Skeletal muscle satellite cell (primary cell): ENCODE results near the gene ZSWIM6.
"Not testable (repeated sequence)": the region's sequence is repeated elsewhere in the genome, so short reads cannot be mapped to it uniquely, and the experiment has no call there.

Experiments
- H3K27me3 ChIP-seq: 2 replicates; pipeline ENCODE4 v1.7.0; 2013; ENCODE audit warnings: low read length; ENCODE audit not compliant: control insufficient read depth, insufficient read depth
- H3K36me3 ChIP-seq: 2 replicates; pipeline ENCODE4 v1.7.0; 2013; ENCODE audit warnings: mild to moderate bottlenecking, control low read depth, low read length; ENCODE audit not compliant: insufficient read depth
- H3K4me1 ChIP-seq: 2 replicates; pipeline ENCODE4 v1.7.0; 2013; ENCODE audit warnings: low read length; ENCODE audit not compliant: control insufficient read depth, insufficient read depth
- H3K4me2 ChIP-seq: 2 replicates; pipeline ENCODE4 v1.7.0; 2013; ENCODE audit warnings: mild to moderate bottlenecking, low read length
- H3K4me3 ChIP-seq: 2 replicates; pipeline ENCODE4 v1.7.0; 2013; ENCODE audit warnings: low read length
- H3K9ac ChIP-seq: 2 replicates; pipeline ENCODE4 v1.7.0; 2013; ENCODE audit warnings: mild to moderate bottlenecking, low read depth, low read length, moderate library complexity
- H3K9me3 ChIP-seq: replicated peaks from 2 replicates; pipeline ENCODE4 v1.7.0; 2013; ENCODE audit warnings: mild to moderate bottlenecking, control low read depth, low read length

Gene ZSWIM6

DNA sequence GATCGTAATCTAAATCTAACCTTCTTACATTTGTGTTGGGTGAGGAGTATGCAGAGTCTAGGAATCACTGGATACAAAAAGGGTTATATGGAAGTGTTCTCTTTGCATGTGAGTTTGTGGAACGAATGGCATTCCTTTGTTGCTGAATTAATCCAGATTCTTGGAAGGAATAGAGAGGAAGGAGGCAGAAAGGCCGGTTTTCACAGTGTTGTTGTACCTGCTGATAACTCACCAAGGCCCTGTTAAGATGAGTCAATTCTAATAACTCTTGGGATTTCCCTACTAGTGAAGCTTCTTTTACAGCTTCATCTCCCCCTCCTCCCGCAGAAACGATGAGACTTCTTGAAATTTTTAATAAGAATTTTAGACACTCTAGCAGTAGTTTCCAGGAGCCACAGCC lies 84.0 kb downstream of the ZSWIM6 start:
- Histone ChIP-seq H3K36me3 (no peaks in the 10 kb centered on the region), H3K4me2 (no peak overlapping the region), H3K4me1 (peaks cover 3% of the 10 kb centered on the region), H3K27me3 (no peaks in the 10 kb centered on the region), H3K4me3 (no peak overlapping the region), H3K9ac (no peak overlapping the region), H3K9me3 (no peaks in the 10 kb centered on the region)

DNA sequence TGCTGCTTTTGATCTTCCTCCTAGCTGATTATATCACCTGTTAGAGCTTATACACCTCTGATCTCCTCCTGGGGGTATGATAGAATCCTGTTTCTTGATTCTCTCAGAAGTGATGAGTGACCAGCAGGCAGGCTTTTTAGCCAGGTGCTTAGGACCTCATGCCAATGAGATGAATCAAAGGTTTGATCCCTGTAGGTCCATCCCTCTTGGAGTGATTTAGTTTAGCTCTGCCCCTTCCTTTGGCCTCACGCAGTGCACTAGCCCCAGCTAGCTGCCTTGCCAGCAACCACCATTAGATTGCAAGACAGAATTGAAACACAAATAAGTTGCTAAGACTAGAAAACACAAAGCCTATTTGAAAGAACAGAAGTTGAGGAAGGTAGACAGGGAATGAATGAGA lies 84.4 kb downstream of the ZSWIM6 start:
- peaks cover 3% of the 10 kb centered on the region for H3K4me1 ChIP-seq

DNA sequence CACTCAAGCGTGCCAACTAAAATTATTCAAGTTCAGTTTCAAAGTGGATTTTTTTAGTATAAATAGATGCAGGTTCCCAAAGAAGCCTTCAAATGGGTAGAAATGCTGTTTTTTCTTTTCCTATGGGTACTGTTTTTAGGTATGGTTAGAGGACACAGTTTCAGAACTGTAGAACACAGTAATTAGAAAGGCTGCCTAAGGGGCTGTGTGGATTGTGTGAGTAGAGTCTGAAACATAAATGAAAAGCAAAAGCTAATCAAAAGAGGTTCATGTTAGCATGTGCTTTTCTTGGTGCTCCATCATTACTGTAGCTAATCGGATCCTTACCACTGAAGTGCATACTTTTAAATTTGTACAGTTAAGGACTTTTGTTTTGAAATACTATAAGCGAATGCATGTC lies 85.3 kb downstream of the ZSWIM6 start:
- Histone ChIP-seq H3K4me1 (peaks cover 3% of the 10 kb centered on the region), H3K4me3 (no peak overlapping the region), H3K36me3 (no peaks in the 10 kb centered on the region), H3K4me2 (no peak overlapping the region), H3K9ac (no peak overlapping the region), H3K9me3 (no peaks in the 10 kb centered on the region), H3K27me3 (no peaks in the 10 kb centered on the region)

More for the DNA sequence above, 84.4 kb downstream of the ZSWIM6 start:
- Histone ChIP-seq H3K36me3 (no peaks in the 10 kb centered on the region), H3K27me3 (no peaks in the 10 kb centered on the region), H3K9ac (no peak overlapping the region), H3K4me3 (no peak overlapping the region), H3K9me3 (no peaks in the 10 kb centered on the region), H3K4me2 (no peak overlapping the region)

DNA sequence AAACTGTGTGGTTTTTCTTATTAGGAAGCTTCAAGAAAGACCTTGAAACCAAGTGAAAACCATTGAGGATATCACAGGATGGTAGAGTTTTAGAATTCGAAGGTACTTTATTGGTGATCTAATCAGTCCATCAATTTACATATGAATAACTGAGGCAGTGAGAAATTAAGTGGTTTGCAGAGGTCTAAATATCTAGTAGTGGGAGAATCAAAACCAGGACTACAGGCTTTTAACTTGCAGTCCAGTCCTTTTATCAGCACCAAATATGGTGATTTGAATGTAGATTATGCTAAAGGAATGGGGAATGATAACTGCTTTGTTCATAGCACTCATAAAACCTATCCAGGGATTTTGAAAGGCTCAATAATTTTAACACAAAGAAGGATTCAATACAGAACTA lies 85.8 kb downstream of the ZSWIM6 start:
- Histone ChIP-seq H3K4me2 (no peak overlapping the region), H3K9me3 (no peaks in the 10 kb centered on the region), H3K36me3 (no peaks in the 10 kb centered on the region), H3K4me1 (peaks cover 3% of the 10 kb centered on the region), H3K27me3 (no peaks in the 10 kb centered on the region), H3K4me3 (no peak overlapping the region), H3K9ac (no peak overlapping the region)

DNA sequence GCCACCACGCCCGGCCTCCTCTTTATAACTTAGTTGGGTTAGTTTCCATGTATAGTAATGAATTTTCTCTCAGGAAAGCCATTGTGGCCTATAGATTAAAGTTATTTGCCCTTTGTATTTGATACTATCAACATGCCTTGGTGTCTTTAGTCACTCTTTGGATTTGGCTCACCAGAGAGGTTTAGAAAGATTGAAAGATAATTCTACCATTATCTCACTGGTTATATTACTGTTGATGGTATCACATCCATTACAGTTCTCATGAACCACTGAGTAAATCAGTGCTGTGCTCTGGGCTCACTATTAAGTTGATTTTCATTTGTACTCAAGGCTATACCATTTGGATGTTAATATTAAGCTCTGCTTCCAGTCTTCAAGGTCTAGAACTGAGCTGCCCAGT lies 87.0 kb downstream of the ZSWIM6 start:
- H3K36me3 ChIP-seq = no peaks in the 10 kb centered on the region
- H3K9ac ChIP-seq = no peak overlapping the region
- H3K4me1 ChIP-seq = peaks cover 11% of the 10 kb centered on the region
- H3K27me3 ChIP-seq = no peaks in the 10 kb centered on the region
- no peak overlapping the region for H3K4me3 ChIP-seq
- H3K9me3 ChIP-seq = no peaks in the 10 kb centered on the region
- no peak overlapping the region for H3K4me2 ChIP-seq

DNA sequence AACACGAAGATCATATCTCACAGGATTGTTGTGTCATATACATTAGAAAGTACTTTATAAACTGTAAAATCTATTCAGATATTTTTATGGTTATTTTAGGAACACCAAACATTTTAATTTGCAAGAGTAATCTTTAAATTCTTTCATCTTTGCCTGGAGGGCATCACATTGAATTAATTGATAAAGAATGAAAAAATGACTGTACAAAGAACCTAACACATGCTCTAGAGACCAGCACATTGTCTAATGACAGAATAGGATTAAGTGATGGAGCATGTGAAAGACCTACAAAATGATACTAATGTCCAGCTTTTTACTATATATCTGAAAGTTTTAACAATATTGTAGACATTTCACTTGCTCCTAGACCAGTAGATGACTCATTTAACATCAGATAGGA lies 88.0 kb downstream of the ZSWIM6 start:
- H3K36me3 ChIP-seq = no peaks in the 10 kb centered on the region
- H3K9me3 ChIP-seq = no peaks in the 10 kb centered on the region
- H3K4me1 ChIP-seq = peaks cover 11% of the 10 kb centered on the region
- H3K4me3 ChIP-seq = no peak overlapping the region
- no peaks in the 10 kb centered on the region for H3K27me3 ChIP-seq
- no peak overlapping the region for H3K9ac ChIP-seq
- H3K4me2 ChIP-seq = no peak overlapping the region

DNA sequence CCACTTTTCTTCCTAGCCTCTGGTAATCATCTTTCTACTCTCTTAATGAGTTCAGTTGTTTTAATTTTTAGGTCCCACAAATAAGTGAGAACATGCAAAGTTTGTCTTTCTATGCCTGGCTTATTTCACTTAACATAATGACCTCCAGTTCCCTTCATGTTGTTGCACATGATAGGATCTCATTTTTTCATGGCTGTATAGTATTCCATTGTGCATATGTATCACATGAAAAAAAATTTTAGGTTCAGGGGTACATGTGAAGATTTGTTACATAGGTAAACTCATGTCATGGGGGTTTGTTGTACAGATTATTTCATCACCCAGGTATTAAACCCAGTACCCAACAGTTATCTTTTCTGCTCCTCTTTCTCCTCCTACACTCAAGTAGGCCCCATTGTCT lies 89.2 kb downstream of the ZSWIM6 start:
- not testable (repeated sequence) for H3K9ac ChIP-seq, H3K4me2 ChIP-seq, H3K27me3 ChIP-seq, H3K4me3 ChIP-seq, H3K9me3 ChIP-seq, H3K36me3 ChIP-seq, H3K4me1 ChIP-seq

DNA sequence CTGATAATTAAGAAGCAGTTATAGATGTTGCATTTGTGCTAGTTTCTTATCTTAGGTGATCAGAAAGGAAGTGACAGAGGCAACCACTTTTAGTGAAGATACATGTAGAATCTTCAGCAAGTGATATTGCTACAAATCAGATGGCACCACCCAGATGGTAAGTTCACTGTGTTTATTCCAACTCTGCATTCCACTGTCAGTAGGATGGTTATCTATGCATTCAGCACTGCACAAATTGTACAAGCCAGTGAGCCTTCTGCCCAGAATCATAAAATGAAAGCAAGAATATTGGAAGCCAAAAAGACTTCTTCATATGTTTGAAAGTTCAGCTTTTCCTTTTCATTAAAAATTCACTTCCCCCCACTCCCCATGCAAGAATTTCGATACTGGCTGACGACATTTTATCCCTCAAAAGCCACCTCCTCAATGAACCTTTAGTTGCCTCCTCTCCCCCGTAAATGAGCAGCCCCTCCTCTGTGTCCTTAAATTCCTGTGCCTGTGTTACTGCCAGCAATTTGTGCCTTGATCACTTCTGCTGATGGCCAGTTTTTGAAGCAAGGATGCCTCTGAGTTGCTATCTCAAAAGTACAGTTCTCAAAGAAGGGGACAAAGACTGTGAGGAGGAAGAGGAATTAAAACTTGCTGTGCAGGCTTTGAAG lies 91.6 kb downstream of the ZSWIM6 start:
- peak overlapping the region; percentile 62 for H3K4me2 ChIP-seq
- peaks cover 9% of the 10 kb centered on the region for H3K4me1 ChIP-seq
- H3K4me3 ChIP-seq = peak overlapping the region; percentile 15
- H3K9ac ChIP-seq = no peak overlapping the region
- no peaks in the 10 kb centered on the region for H3K9me3 ChIP-seq
- H3K27me3 ChIP-seq = no peaks in the 10 kb centered on the region
- no peaks in the 10 kb centered on the region for H3K36me3 ChIP-seq

DNA sequence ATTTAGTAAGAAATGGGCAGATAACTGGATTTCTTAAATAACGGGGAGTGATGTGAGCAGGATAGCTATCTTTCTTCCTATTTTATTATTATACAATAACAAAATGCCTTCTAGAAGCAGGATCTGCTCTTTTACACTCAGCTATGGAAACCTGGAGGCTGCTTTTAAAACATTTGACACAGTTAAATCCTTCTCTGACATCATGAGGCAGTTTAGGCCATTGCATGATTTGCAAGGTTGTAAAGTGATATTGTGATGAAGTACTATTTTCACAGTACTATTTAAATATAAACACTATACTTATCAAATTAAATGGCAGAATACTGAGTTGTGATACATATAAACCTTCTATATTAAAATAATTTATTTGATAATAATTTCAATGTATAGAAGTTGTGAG lies 93.9 kb downstream of the ZSWIM6 start:
- Histone ChIP-seq H3K4me2 (no peak overlapping the region), H3K4me3 (no peak overlapping the region), H3K27me3 (no peaks in the 10 kb centered on the region), H3K4me1 (peaks cover 9% of the 10 kb centered on the region), H3K9ac (no peak overlapping the region), H3K36me3 (no peaks in the 10 kb centered on the region), H3K9me3 (no peaks in the 10 kb centered on the region)

DNA sequence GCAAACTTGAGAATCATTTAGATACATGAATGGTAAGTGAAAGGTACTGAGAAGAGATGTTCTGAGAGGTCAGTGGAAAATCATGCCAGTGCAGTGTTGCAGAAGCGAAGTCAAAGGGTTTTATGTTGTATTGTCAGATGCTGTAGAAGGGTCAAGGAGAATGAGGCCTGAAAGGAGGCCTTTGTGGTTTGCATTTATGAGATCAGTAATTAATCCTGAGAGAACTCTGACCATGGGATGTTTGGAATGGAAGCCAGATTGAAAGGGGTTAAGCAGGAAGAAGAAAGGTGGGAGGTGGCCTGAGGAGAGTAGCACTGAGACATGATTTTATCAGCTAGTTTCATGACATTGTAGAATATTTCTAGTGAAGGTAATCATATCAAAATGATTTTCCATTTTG lies 97.8 kb downstream of the ZSWIM6 start:
- Histone ChIP-seq H3K36me3 (no peaks in the 10 kb centered on the region), H3K9ac (no peak overlapping the region), H3K4me1 (no peaks in the 10 kb centered on the region), H3K27me3 (no peaks in the 10 kb centered on the region), H3K4me3 (no peak overlapping the region), H3K9me3 (no peaks in the 10 kb centered on the region), H3K4me2 (no peak overlapping the region)

DNA sequence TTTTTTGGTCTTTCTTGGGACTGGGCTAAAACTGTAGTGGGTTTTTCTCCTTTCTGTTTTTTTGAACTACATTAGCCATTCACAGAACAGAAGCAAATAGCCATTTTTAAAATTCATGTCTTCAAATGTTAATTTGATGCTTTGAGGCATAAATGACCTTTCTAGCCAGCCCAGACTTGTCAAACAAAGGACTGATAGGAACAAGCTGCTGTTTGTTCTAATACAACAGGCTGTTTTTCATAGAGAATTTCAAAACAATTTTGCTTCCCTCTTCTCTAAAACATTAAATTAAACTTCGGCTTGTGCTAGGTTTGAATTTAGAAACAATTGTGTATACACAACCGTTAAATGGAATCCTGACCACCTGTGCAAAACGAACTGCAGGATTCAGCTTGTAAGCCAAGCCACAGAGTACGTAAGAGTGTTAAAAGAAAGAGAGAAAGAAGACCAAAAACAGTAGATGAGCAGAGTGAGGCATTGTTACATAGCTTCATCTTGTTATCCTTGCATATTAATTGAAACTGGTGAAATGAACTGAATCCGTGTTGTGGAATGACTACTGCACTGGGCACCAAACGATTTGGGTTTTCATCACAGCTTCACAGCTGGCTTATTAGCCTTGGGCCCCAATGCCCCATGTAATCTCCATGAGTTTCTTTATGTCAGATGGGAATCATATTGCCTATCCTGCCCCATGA lies 100.0 kb downstream of the ZSWIM6 start:
- Histone ChIP-seq H3K36me3 (no peaks in the 10 kb centered on the region), H3K9me3 (no peaks in the 10 kb centered on the region), H3K4me3 (no peak overlapping the region), H3K4me1 (no peaks in the 10 kb centered on the region), H3K27me3 (no peaks in the 10 kb centered on the region), H3K9ac (no peak overlapping the region), H3K4me2 (no peak overlapping the region)

DNA sequence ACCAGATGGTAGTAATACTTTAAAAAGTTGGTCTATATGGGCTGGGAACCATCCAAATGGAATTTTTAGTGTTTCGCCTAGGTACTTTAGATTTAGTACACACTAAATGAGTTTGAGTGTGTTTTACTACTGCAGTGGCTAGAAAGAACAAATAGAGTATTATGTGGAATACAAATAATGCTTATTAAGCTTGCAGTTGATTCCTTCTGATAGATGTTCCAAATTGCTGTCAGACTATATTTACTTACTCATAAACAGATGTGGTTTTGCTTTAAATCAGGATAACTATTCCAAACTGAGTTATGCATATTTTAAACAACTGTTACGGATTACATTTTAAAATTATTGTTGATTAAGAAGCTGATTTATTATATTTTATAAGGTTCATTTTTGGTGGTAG lies 103.3 kb downstream of the ZSWIM6 start:
- Histone ChIP-seq H3K27me3 (no peaks in the 10 kb centered on the region), H3K4me3 (no peak overlapping the region), H3K9me3 (no peaks in the 10 kb centered on the region), H3K4me1 (peaks cover 9% of the 10 kb centered on the region), H3K36me3 (no peaks in the 10 kb centered on the region), H3K4me2 (no peak overlapping the region), H3K9ac (no peak overlapping the region)
